HL-60 (cell line): Measurements from ENCODE around the gene WWOX.

Source experiments
- POLR2AphosphoS5 ChIP-seq: IDR thresholded peaks from 2 replicates; pipeline ENCODE4 v1.6.1; 2012; ENCODE audit warnings: low read depth
- TF ChIP-seq, protein P1 (sequence below): IDR thresholded peaks from one replicate; pipeline ENCODE4 v1.5.1; 2011; ENCODE audit warnings: low read length, control low read depth, inconsistent platforms; ENCODE audit not compliant: insufficient read depth

GRCh38 chr16:79006765-79007164, 907.3 kb downstream of the WWOX start:
- TF ChIP-seq, protein P1, sequence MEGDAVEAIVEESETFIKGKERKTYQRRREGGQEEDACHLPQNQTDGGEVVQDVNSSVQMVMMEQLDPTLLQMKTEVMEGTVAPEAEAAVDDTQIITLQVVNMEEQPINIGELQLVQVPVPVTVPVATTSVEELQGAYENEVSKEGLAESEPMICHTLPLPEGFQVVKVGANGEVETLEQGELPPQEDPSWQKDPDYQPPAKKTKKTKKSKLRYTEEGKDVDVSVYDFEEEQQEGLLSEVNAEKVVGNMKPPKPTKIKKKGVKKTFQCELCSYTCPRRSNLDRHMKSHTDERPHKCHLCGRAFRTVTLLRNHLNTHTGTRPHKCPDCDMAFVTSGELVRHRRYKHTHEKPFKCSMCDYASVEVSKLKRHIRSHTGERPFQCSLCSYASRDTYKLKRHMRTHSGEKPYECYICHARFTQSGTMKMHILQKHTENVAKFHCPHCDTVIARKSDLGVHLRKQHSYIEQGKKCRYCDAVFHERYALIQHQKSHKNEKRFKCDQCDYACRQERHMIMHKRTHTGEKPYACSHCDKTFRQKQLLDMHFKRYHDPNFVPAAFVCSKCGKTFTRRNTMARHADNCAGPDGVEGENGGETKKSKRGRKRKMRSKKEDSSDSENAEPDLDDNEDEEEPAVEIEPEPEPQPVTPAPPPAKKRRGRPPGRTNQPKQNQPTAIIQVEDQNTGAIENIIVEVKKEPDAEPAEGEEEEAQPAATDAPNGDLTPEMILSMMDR, result no peak
- no peak for TF ChIP-seq POLR2AphosphoS5
